ENCODE results near the gene SUPT3H. TPM values are rescaled to one million over a fixed set of nuclear protein-coding genes. Genes with fewer than 3 reads are reported as not detected.

Gene SUPT3H
- total and polyA plus RNA-seq, 2 of the 8 experiments (the other 6 are each of a cell fraction or from before 2014, with no cell fraction given), result 18.8 to 23.0 TPM

- Histone ChIP-seq H3K23ac (ENCODE audit: insufficient read length) (no peak overlapping the region), H3K4ac (replicated peaks; ENCODE audit: insufficient read length, low read depth, low read length) (no peak overlapping the region), H2BK15ac (ENCODE audit: low read length) (no peak overlapping the region), H4K20me1 (replicated peaks in 1 of 2; ENCODE audit: control insufficient read depth in 1 of 2, insufficient read depth in 2 of 2, low read length in 2 of 2) (no peaks in the 10 kb centered on the region), H3K18ac (ENCODE audit: extremely low read depth, low read length) (no peak overlapping the region), H3K27me3 (replicated peaks in 1 of 4; ENCODE audit: control insufficient read depth in 3 of 4, extremely low read depth in 1 of 4, insufficient read depth in 3 of 4, low read length in 3 of 4) (no peaks in the 10 kb centered on the region), H2BK120ac (replicated peaks; ENCODE audit: low read depth, low read length) (no peak overlapping the region), H3K14ac (ENCODE audit: insufficient read length) (no peak overlapping the region), H3K36me3 (ENCODE audit: control insufficient read depth in 2 of 4, insufficient read depth in 4 of 4, low read length in 3 of 4) (no peaks in the 10 kb centered on the region), H3K4me3 (ENCODE audit: extremely low read depth in 1 of 4, insufficient read depth in 2 of 4, low read depth in 3 of 4, low read length in 4 of 4) (no peak overlapping the region), H4K8ac (ENCODE audit: extremely low read depth, insufficient read depth, low read length) (no peak overlapping the region), H3K79me2 (ENCODE audit: control insufficient read depth in 1 of 2, insufficient read depth in 2 of 2, low read length in 2 of 2) (no peaks in the 10 kb centered on the region), H3K4me2 (ENCODE audit: insufficient read depth in 1 of 2, low read depth in 2 of 2, low read length in 2 of 2) (no peak overlapping the region), H4K91ac (replicated peaks; ENCODE audit: insufficient read length, low read length) (no peak overlapping the region), H2AK5ac (ENCODE audit: low read depth, low read length) (no peak overlapping the region), H3K9ac (replicated peaks in 1 of 4; ENCODE audit: extremely low read depth in 1 of 4, low read depth in 3 of 4, low read length in 3 of 4) (no peak overlapping the region), H2BK5ac (ENCODE audit: low read depth, low read length) (no peak overlapping the region), H2AFZ (ENCODE audit: low read length) (no peak overlapping the region), H2BK12ac (ENCODE audit: low read depth, low read length) (no peak overlapping the region), H3K23me2 (ENCODE audit: low read depth, low read length) (no peaks in the 10 kb centered on the region), H3K4me1 (replicated peaks in 1 of 4; ENCODE audit: control insufficient read depth in 3 of 4, insufficient read depth in 4 of 4, low read length in 3 of 4) (no peaks in the 10 kb centered on the region), H3K9me3 (ENCODE audit: insufficient read depth in 2 of 2, low read depth in 1 of 2, low read length in 1 of 2) (no peaks in the 10 kb centered on the region), H4K5ac (ENCODE audit: insufficient read length, low read depth, low read length) (no peak overlapping the region), H3K27ac (ENCODE audit: low read depth, low read length) (no peak overlapping the region), H3K79me1 (ENCODE audit: low read depth, low read length) (no peaks in the 10 kb centered on the region), H2BK20ac (ENCODE audit: low read length) (no peak overlapping the region), H3K56ac (replicated peaks; ENCODE audit: insufficient read length, low read depth, low read length) (no peak overlapping the region)
- DNase-seq (ENCODE audit: low read depth in 1 of 2, low spot score in 2 of 2) (no peak), FAIRE-seq (no peak)
- ChIA-PET CTCF (ENCODE audit: partially characterized antibody) (no interaction called here), POLR2A (ENCODE audit: partially characterized antibody) (interaction anchor here (2.1 kb wide), 1 partner anchor 8 kb away, joined by 7 read pairs; the partner anchor contains the start of gene SUPT3H)
- 95% methylated on average over 3 of the region's 3 CpGs; no CpG with 5 or more reads in 1 of the 2 experiments for WGBS, 2 experiments (ENCODE audit: extremely low coverage in 1 of 2, insufficient coverage in 1 of 2, insufficient read length in 1 of 2, insufficient replicate concordance in 2 of 2, low coverage in 1 of 2, low lambda C conversion rate in 2 of 2, missing lambda C conversion rate in 1 of 2)
- no peak for TF ChIP-seq TCF12 (IDR thresholded peaks at IDR 0.05; ENCODE audit: low read depth, low read length)
- no peak for TF ChIP-seq BCL11A (IDR thresholded peaks at IDR 0.05; ENCODE audit: low read depth in 2 of 2, low read length in 2 of 2)
- TF ChIP-seq TAF7 (optimal IDR thresholded peaks at IDR 0.05; ENCODE audit: borderline replicate concordance, low read depth, low read length), result no peak
- no peak for TF ChIP-seq TEAD4 (IDR thresholded peaks at IDR 0.05; ENCODE audit: low read depth, low read length)
- no peak for TF ChIP-seq POLR2A (IDR thresholded peaks at IDR 0.05; ENCODE audit: control extremely low read depth in 1 of 2, low read depth in 2 of 2, low read length in 2 of 2)
- TF ChIP-seq GABPA (IDR thresholded peaks at IDR 0.05; ENCODE audit: borderline replicate concordance, insufficient read depth, low read length), result no peak
- no peak for TF ChIP-seq CHD2 (IDR thresholded peaks at IDR 0.05; ENCODE audit: low read length)
- no peak for TF ChIP-seq EGR1 (IDR thresholded peaks at IDR 0.05; ENCODE audit: borderline replicate concordance, low read depth, low read length)
- TF ChIP-seq NANOG (IDR thresholded peaks at IDR 0.05; ENCODE audit: insufficient read depth, low read depth, low read length, poor library complexity, severe bottlenecking), result no peak
- TF ChIP-seq CBX8 (IDR thresholded peaks at IDR 0.05; ENCODE audit: borderline replicate concordance, low read depth, low read length), result no peak
- no peak for TF ChIP-seq RXRA (IDR thresholded peaks at IDR 0.05; ENCODE audit: insufficient read depth, low read depth, low read length)
- no peak for TF ChIP-seq CTBP2 (IDR thresholded peaks at IDR 0.05; ENCODE audit: borderline replicate concordance, insufficient read depth, insufficient read length, low read length)
- TF ChIP-seq RNF2 (IDR thresholded peaks at IDR 0.05; ENCODE audit: borderline replicate concordance, low read depth, low read length, missing control alignments, poor library complexity, severe bottlenecking), result no peak
- no peak for TF ChIP-seq BACH1 (IDR thresholded peaks at IDR 0.05; ENCODE audit: low read length)
- TF ChIP-seq ASH2L (IDR thresholded peaks at IDR 0.05; ENCODE audit: low read length), result no peak
- no peak for TF ChIP-seq YY1 (IDR thresholded peaks at IDR 0.05; ENCODE audit: low read depth, low read length)
Measured at GRCh38 chr6:45386501-45386900, 8.8 kb upstream of the SUPT3H start.
